HepG2 (cell line): ENCODE results near the gene ZNF530. TPM values are rescaled to one million over a fixed set of nuclear protein-coding genes. Genes with fewer than 3 reads are reported as not detected.

Source experiments
- ARID4A ChIP-seq: sonication (generic); formaldehyde crosslinking; IDR thresholded peaks from 2 replicates; pipeline ENCODE4 v1.5.0; 2020; ENCODE audit warnings: mild to moderate bottlenecking, missing genetic modification reagents, borderline replicate concordance
- CEBPB ChIP-seq: IDR thresholded peaks from 2 replicates; pipeline ENCODE4 v1.6.1; 2011; ENCODE audit warnings: low read depth, low read length, improper control_type of control experiment, borderline replicate concordance
- ISL2 ChIP-seq: sonication (generic); formaldehyde crosslinking; IDR thresholded peaks from 2 replicates; pipeline ENCODE4 v1.5.0; 2020; ENCODE audit warnings: missing genetic modification reagents
- NFYC ChIP-seq: IDR thresholded peaks from 2 replicates; pipeline ENCODE4 v1.6.1; 2016; ENCODE audit warnings: missing genetic modification reagents, missing compliant biosample characterization
- UBTF ChIP-seq: sonication (generic); formaldehyde crosslinking; IDR thresholded peaks from 2 replicates; pipeline ENCODE4 v1.4.0; 2020; ENCODE audit warnings: mild to moderate bottlenecking, missing genetic modification reagents
- ZNF142 ChIP-seq: sonication (generic); formaldehyde crosslinking; IDR thresholded peaks from 2 replicates; pipeline ENCODE4 v1.4.0; 2020; ENCODE audit warnings: missing genetic modification reagents
- polyA plus RNA-seq, 8 experiments: library from polyadenylated mRNA; depleted of rRNA in 3 of 8; stranded (reverse) in 7 of 8; unstranded in 1 of 8; fragments of >200 nt; fragmentation: Illumina TruSeq in 4 of 8; extraction: Trizol in 4 of 8; gene quantifications; 2 replicates each; pipeline versions ENCODE4 v1.2.1 to v1.2.3, GENCODE V29; 2011 to 2016; ENCODE audit warnings: low read depth in 4 of 8, missing spikeins in 1 of 8, mixed read lengths in 1 of 8; ENCODE audit not compliant: insufficient read depth in 1 of 8
- total RNA-seq, 5 experiments: library from RNA; depleted of rRNA; stranded (reverse); fragments of >200 nt; fragmentation: Illumina TruSeq; extraction: Trizol; gene quantifications; 2 replicates each; pipeline ENCODE4 v1.2.3, GENCODE V29; 2016; ENCODE audit warnings: low read depth in 1 of 5
- TF ChIP-seq, protein P1 (sequence below), 2 experiments: sonication (generic) in 1 of 2; formaldehyde crosslinking in 1 of 2; IDR thresholded peaks; 2 replicates each; pipeline versions ENCODE4 v1.6.1 to v1.9.0; 2014 to 2022; ENCODE audit warnings: antibody characterized with exemption in 1 of 2, borderline replicate concordance in 1 of 2, inconsistent platforms in 1 of 2, low read depth in 1 of 2, missing genetic modification reagents in 1 of 2

The ZNF530 gene
- total and polyA plus RNA-seq, 2 of the 13 experiments (the other 11 are each of a cell fraction or from before 2014, with no cell fraction given): 1.1 to 7.8 TPM

DNA sequence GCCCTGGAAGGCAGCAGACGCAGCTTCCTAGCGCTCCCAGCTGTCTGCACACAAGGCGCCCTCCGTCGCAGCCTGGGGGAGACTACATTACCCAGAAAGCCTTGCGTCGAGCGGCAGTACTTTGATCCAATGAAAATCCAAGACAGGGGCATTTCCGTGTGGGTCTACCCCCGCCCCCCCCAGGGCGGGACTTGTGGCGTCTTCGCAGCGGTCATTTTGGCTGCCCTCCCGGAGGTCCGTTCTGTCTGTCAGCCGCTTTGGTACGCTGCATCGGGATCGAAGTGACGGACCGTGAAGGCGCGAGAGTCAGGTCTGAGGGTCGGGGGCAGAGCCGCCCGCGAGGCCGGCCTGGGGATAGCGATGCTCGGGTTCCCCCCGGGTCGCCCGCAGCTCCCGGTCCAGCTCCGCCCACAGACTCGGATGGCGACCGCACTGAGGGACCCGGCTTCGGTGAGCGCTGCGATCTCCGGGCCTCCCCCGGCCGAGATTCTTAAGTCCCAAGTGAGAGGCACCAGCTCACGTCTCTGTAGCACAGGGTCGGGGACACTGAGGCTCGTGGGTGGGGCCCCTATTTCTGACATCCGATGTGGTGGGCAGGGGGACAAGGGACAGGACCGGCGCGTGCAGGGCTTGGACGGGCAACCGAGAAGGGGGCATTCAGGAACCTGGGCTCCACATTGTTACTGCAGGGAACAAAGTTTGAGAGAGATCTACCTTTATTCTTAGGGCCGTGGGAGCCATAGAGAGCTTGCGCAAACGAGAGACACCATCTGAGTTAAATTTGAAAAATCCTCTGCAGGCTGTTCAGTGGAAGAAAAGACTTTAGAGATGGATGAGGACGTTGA, 33.5 kb downstream of the ZNF530 start, which contains the start of gene ZNF211 (continued):
- TF ChIP-seq UBTF (CRISPR knock-in tag): peak; percentile 41; the same call in 1 of the 2 replicates
- peak; percentile 96 for TF ChIP-seq NFYC (CRISPR knock-in tag)
- TF ChIP-seq ARID4A: peak; percentile 83
- peak; percentile 57 for TF ChIP-seq ISL2 (CRISPR knock-in tag)
- no peak for TF ChIP-seq CEBPB
- 0 out of 2 replicates have a peak, but pooled peaks have one; percentile 40 for TF ChIP-seq ZNF142 (CRISPR knock-in tag)
- TF ChIP-seq, protein P1, sequence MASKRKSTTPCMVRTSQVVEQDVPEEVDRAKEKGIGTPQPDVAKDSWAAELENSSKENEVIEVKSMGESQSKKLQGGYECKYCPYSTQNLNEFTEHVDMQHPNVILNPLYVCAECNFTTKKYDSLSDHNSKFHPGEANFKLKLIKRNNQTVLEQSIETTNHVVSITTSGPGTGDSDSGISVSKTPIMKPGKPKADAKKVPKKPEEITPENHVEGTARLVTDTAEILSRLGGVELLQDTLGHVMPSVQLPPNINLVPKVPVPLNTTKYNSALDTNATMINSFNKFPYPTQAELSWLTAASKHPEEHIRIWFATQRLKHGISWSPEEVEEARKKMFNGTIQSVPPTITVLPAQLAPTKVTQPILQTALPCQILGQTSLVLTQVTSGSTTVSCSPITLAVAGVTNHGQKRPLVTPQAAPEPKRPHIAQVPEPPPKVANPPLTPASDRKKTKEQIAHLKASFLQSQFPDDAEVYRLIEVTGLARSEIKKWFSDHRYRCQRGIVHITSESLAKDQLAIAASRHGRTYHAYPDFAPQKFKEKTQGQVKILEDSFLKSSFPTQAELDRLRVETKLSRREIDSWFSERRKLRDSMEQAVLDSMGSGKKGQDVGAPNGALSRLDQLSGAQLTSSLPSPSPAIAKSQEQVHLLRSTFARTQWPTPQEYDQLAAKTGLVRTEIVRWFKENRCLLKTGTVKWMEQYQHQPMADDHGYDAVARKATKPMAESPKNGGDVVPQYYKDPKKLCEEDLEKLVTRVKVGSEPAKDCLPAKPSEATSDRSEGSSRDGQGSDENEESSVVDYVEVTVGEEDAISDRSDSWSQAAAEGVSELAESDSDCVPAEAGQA (IDR thresholded peaks at IDR 0.05; ENCODE audit: low read depth): peak; percentile 63; the same call in 1 of the 2 replicates
- TF ChIP-seq, protein P1 (CRISPR knock-in tag; IDR thresholded peaks at IDR 0.05; ENCODE audit: borderline replicate concordance): no peak
